Endodermal cell (in vitro differentiated cells): Measurements from ENCODE around the gene SLC5A8. TPM values are rescaled to one million over a fixed set of nuclear protein-coding genes. Genes with fewer than 3 reads are reported as not detected.

Experiments
- DNase-seq: peaks from one replicate; pipeline ENCODE4 v3.0.0-alpha.2; 2017
- H3K27ac ChIP-seq: 2 replicates; pipeline ENCODE4 v1.5.1; 2013; ENCODE audit warnings: mild to moderate bottlenecking, low read depth, low read length, moderate library complexity
- H3K27me3 ChIP-seq: 2 replicates; pipeline ENCODE4 v1.6.1; 2013; ENCODE audit warnings: mild to moderate bottlenecking, low read length, moderate library complexity; ENCODE audit not compliant: insufficient read depth, control insufficient read depth, poor library complexity, severe bottlenecking
- H3K36me3 ChIP-seq: 2 replicates; pipeline ENCODE4 v1.7.0; 2013; ENCODE audit warnings: mild to moderate bottlenecking, low read length, moderate library complexity; ENCODE audit not compliant: control insufficient read depth, insufficient read depth
- H3K4me1 ChIP-seq: one replicate; pipeline ENCODE4 v1.7.0; 2013; ENCODE audit warnings: low read length; ENCODE audit not compliant: control insufficient read depth, insufficient read depth
- H3K4me3 ChIP-seq: 2 replicates; pipeline ENCODE4 v1.5.1; 2013; ENCODE audit warnings: mild to moderate bottlenecking, low read length, moderate library complexity
- H3K9ac ChIP-seq: 2 replicates; pipeline ENCODE4 v1.6.1; 2013; ENCODE audit warnings: mild to moderate bottlenecking, low read length, moderate library complexity; ENCODE audit not compliant: poor library complexity, severe bottlenecking; ENCODE audit errors: extremely low read depth
- H3K9me3 ChIP-seq: 2 replicates; pipeline ENCODE4 v1.6.1; 2013; ENCODE audit warnings: mild to moderate bottlenecking, low read length, moderate library complexity; ENCODE audit not compliant: control insufficient read depth
- H3K27ac Mint-ChIP-seq: 2 replicates; pipeline ENCODE4 v1.8.0; 2020; ENCODE audit warnings: mixed read lengths
- H3K27me3 Mint-ChIP-seq: 2 replicates; pipeline ENCODE4 v1.8.0; 2021; ENCODE audit warnings: mild to moderate bottlenecking, mixed read lengths; ENCODE audit not compliant: insufficient read depth
- H3K36me3 Mint-ChIP-seq: 2 replicates; pipeline ENCODE4 v1.8.0; 2020; ENCODE audit warnings: low read depth, mixed read lengths
- H3K4me1 Mint-ChIP-seq: 2 replicates; pipeline ENCODE4 v1.8.0; 2020; ENCODE audit warnings: mixed read lengths
- H3K4me3 Mint-ChIP-seq: 2 replicates; pipeline ENCODE4 v1.8.0; 2020; ENCODE audit warnings: mild to moderate bottlenecking, moderate library complexity, mixed read lengths
- H3K9me3 Mint-ChIP-seq: 2 replicates; pipeline ENCODE4 v1.8.0; 2020; ENCODE audit warnings: mild to moderate bottlenecking, mixed read lengths
- WGBS, 2 experiments: methylation state at CpG; one replicate each; pipeline versions ENCODE4 v1.1.5 to v1.1.7; 2013; ENCODE audit warnings: missing lambda C conversion rate in 2 of 2, mixed read lengths in 1 of 2; ENCODE audit not compliant: insufficient coverage in 1 of 2, insufficient read length in 1 of 2; 5-methylcytosine and 5-hydroxymethylcytosine counted together
- total RNA-seq, 2 donors: library from RNA; stranded (reverse); fragmentation: NEBNext Ultra II Directional in 1 of 2; extraction: Animal tissue kit (Norgen Biotek cat#: 25700) in 1 of 2; gene quantifications; 2 replicates in 1 of 2; 3 replicates in 1 of 2; pipeline ENCODE4 v1.2.1, GENCODE V29; 2021
- TF ChIP-seq, protein P1 (sequence below): fragments of 200-600 bp; sonication (generic); conservative IDR thresholded peaks from 2 replicates; pipeline ENCODE4 v1.5.0; 2021; ENCODE audit warnings: antibody characterized with exemption, mild to moderate bottlenecking

SLC5A8 gene
- total RNA-seq, 2 donors from 2014 or later = not detected

- Histone ChIP-seq H3K9me3 (peaks cover 50% of the 10 kb centered on the region), H3K36me3 (no peaks in the 10 kb centered on the region), H3K4me3 (no peak overlapping the region), H3K4me1 (peaks cover 3% of the 10 kb centered on the region), H3K9ac (no peak overlapping the region), H3K27ac (no peak overlapping the region), H3K27me3 (peaks cover 12% of the 10 kb centered on the region)
- no peak for DNase-seq
- no peak overlapping the region for H3K4me3 Mint-ChIP-seq
- peaks cover 6% of the 10 kb centered on the region for H3K36me3 Mint-ChIP-seq
- peaks cover 12% of the 10 kb centered on the region for H3K4me1 Mint-ChIP-seq
- peaks cover 35% of the 10 kb centered on the region for H3K27me3 Mint-ChIP-seq
- peaks cover 43% of the 10 kb centered on the region for H3K9me3 Mint-ChIP-seq
- H3K27ac Mint-ChIP-seq = no peak overlapping the region
- WGBS, 2 experiments = 83 to 95% methylated on average over 2 of the region's 2 CpGs
- TF ChIP-seq, protein P1, sequence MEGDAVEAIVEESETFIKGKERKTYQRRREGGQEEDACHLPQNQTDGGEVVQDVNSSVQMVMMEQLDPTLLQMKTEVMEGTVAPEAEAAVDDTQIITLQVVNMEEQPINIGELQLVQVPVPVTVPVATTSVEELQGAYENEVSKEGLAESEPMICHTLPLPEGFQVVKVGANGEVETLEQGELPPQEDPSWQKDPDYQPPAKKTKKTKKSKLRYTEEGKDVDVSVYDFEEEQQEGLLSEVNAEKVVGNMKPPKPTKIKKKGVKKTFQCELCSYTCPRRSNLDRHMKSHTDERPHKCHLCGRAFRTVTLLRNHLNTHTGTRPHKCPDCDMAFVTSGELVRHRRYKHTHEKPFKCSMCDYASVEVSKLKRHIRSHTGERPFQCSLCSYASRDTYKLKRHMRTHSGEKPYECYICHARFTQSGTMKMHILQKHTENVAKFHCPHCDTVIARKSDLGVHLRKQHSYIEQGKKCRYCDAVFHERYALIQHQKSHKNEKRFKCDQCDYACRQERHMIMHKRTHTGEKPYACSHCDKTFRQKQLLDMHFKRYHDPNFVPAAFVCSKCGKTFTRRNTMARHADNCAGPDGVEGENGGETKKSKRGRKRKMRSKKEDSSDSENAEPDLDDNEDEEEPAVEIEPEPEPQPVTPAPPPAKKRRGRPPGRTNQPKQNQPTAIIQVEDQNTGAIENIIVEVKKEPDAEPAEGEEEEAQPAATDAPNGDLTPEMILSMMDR = no peak
Measured at GRCh38 chr12:101216810-101217209, 6.8 kb upstream of the SLC5A8 start.

GRCh38 chr12:101207086-101207780, 2.8 kb downstream of the SLC5A8 start:
- Histone ChIP-seq H3K9me3 (no peaks in the 10 kb centered on the region), H3K36me3 (no peaks in the 10 kb centered on the region), H3K4me3 (no peak overlapping the region), H3K27me3 (peaks cover 59% of the 10 kb centered on the region), H3K27ac (no peak overlapping the region), H3K9ac (no peak overlapping the region), H3K4me1 (no peaks in the 10 kb centered on the region)
- Mint-ChIP-seq H3K4me1 (no peaks in the 10 kb centered on the region), H3K27ac (no peak overlapping the region), H3K36me3 (no peaks in the 10 kb centered on the region), H3K27me3 (peaks cover 55% of the 10 kb centered on the region), H3K4me3 (no peak overlapping the region), H3K9me3 (no peaks in the 10 kb centered on the region)
- TF ChIP-seq, protein P1 = no peak
- 91 to 96% methylated on average over 4 to 5 of the region's 5 CpGs for WGBS, 2 experiments
- no peak for DNase-seq

DNA sequence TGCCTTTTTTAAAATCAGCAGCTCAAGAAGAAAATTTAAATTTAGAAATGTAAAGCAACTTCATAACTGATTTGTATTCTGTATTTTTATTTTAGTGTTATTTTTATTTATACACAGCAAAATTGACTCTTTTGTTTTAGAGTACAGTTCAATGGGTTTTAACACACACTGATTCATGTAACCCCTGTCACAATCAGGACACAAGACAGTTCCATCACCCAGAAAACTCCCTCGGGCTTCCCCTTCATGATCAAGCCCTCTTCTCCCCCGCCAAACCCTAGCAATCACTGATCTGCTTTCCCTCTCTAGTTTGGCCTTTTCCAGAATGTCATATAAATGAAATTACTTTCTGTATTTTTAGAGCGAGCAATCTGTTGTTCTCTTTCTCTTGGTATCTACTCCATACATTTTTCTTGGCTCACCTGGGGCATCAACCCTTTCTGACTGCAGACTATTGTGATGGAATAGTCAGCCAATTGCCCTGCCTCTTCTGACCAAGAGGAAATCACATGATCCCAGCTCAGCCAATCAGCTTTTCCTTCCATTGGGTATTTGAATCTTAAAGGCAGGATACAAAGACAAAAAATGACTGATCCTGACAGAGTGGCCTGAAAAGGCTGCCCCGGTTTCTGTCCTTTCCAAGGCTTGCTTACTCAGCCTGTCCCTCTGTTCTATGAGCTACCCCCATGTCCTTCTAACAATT, 5.3 kb downstream of the SLC5A8 start:
- Mint-ChIP-seq H3K4me3 (no peak overlapping the region), H3K27me3 (peaks cover 34% of the 10 kb centered on the region), H3K27ac (no peak overlapping the region), H3K4me1 (no peaks in the 10 kb centered on the region), H3K9me3 (no peaks in the 10 kb centered on the region), H3K36me3 (no peaks in the 10 kb centered on the region)
- peak; percentile 72 for DNase-seq
- H3K4me3 ChIP-seq = no peak overlapping the region
- TF ChIP-seq, protein P1 = no peak
- WGBS, 2 experiments = 85 to 96% methylated on average over 4 of the region's 4 CpGs
- H3K4me1 ChIP-seq = no peaks in the 10 kb centered on the region
- no peaks in the 10 kb centered on the region for H3K9me3 ChIP-seq
- peaks cover 36% of the 10 kb centered on the region for H3K27me3 ChIP-seq
- H3K27ac ChIP-seq = no peak overlapping the region
- no peaks in the 10 kb centered on the region for H3K36me3 ChIP-seq
- H3K9ac ChIP-seq = no peak overlapping the region
